ENCODE measurements around the gene TPM1.

DNA sequence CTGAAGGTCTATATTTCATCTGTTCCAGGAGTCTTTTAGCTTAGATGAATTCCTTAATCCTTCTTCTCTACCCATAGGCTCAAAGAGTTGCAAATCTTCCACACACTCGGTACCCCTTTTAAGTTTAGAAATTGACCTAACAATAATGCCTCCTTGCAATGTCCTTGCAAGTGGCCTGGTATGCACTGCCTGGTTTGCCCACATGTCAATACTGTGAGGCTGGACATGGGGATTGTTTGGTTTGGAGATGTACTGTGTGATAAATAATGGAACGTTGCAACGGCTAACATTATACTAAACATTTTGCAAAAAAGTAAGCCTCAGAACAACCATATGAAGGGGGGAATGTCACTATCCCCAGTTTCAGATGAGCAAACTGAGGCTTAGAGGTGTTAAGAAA lies 22.4 kb upstream of the TPM1 start:
- TF ChIP-seq CTCF (IDR thresholded peaks at IDR 0.05; ENCODE audit: poor library complexity) (no peak), EZH2 (IDR thresholded peaks at IDR 0.05; ENCODE audit: borderline replicate concordance) (no peak)
